HepG2 (cell line): ENCODE data around the gene ITPRIPL1. TPM values are rescaled to one million over a fixed set of nuclear protein-coding genes. Genes with fewer than 3 reads are reported as not detected.

Source experiments
- ETV6 ChIP-seq: sonication (generic); formaldehyde crosslinking; conservative IDR thresholded peaks from 2 replicates; pipeline ENCODE4 v1.4.0; 2020; ENCODE audit warnings: missing genetic modification reagents
- HNRNPH1 ChIP-seq: fragments of 200-400 bp; formaldehyde crosslinking; optimal IDR thresholded peaks from 2 replicates; pipeline ENCODE3; 2017; ENCODE audit warnings: mild to moderate bottlenecking, low read depth, low read length
- HNRNPLL ChIP-seq: fragments of 200-400 bp; formaldehyde crosslinking; IDR thresholded peaks from 2 replicates; pipeline ENCODE4 v1.6.1; 2017; ENCODE audit warnings: mild to moderate bottlenecking, low read depth, low read length; ENCODE audit not compliant: poor library complexity, severe bottlenecking
- KLF15 ChIP-seq: sonication (generic); formaldehyde crosslinking; IDR thresholded peaks from 2 replicates; pipeline ENCODE4 v1.8.1; 2023; ENCODE audit warnings: borderline replicate concordance, mild to moderate bottlenecking, inconsistent platforms, missing genetic modification reagents, mixed read lengths
- NR1H2 ChIP-seq: sonication (generic); formaldehyde crosslinking; IDR thresholded peaks from 2 replicates; pipeline ENCODE4 v1.8.1; 2022; ENCODE audit warnings: low read depth, missing genetic modification reagents, borderline replicate concordance
- TBL1XR1 ChIP-seq: fragments of 150-350 bp; IDR thresholded peaks from 2 replicates; pipeline ENCODE4 v1.6.1; 2014; ENCODE audit warnings: borderline replicate concordance, low read length; ENCODE audit not compliant: partially characterized antibody
- TSC22D2 ChIP-seq: sonication (generic); formaldehyde crosslinking; IDR thresholded peaks from 2 replicates; pipeline ENCODE4 v1.5.1; 2020; ENCODE audit warnings: missing genetic modification reagents, mild to moderate bottlenecking, borderline replicate concordance
- ZNF644 ChIP-seq: IDR thresholded peaks from 2 replicates; pipeline ENCODE4 v1.6.1; 2016; ENCODE audit warnings: low read depth
- ZNF674 ChIP-seq: sonication (generic); formaldehyde crosslinking; IDR thresholded peaks from 2 replicates; pipeline ENCODE4 v1.5.0; 2020; ENCODE audit warnings: low read depth, mild to moderate bottlenecking, missing genetic modification reagents
- ZNF780A ChIP-seq: sonication (generic); formaldehyde crosslinking; IDR thresholded peaks from 2 replicates; pipeline ENCODE4 v1.8.0; 2022; ENCODE audit warnings: mild to moderate bottlenecking, missing genetic modification reagents, moderate library complexity
- polyA plus RNA-seq, 8 experiments: library from polyadenylated mRNA; depleted of rRNA in 3 of 8; stranded (reverse) in 7 of 8; unstranded in 1 of 8; fragments of >200 nt; fragmentation: Illumina TruSeq in 4 of 8; extraction: Trizol in 4 of 8; gene quantifications; 2 replicates each; pipeline versions ENCODE4 v1.2.1 to v1.2.3, GENCODE V29; 2011 to 2016; ENCODE audit warnings: low read depth in 4 of 8, missing spikeins in 1 of 8, mixed read lengths in 1 of 8; ENCODE audit not compliant: insufficient read depth in 1 of 8
- total RNA-seq, 5 experiments: library from RNA; depleted of rRNA; stranded (reverse); fragments of >200 nt; fragmentation: Illumina TruSeq; extraction: Trizol; gene quantifications; 2 replicates each; pipeline ENCODE4 v1.2.3, GENCODE V29; 2016; ENCODE audit warnings: low read depth in 1 of 5
- TF ChIP-seq, protein P1 (sequence below): sonication (generic); formaldehyde crosslinking; IDR thresholded peaks from 2 replicates; pipeline ENCODE4 v1.8.0; 2022; ENCODE audit warnings: mild to moderate bottlenecking, missing genetic modification reagents, borderline replicate concordance
- TF ChIP-seq, protein P2 (sequence below): sonication (generic); formaldehyde crosslinking; IDR thresholded peaks from 2 replicates; pipeline ENCODE4 v1.5.1; 2020; ENCODE audit warnings: mild to moderate bottlenecking, moderate library complexity, missing genetic modification reagents
- TF ChIP-seq, protein P3 (sequence below): sonication (generic); formaldehyde crosslinking; IDR thresholded peaks from 2 replicates; pipeline ENCODE4 v1.4.0; 2020; ENCODE audit warnings: mild to moderate bottlenecking, missing genetic modification reagents
- TF ChIP-seq, protein P4 (sequence below), 2 experiments: sonication (generic) in 1 of 2; formaldehyde crosslinking in 1 of 2; IDR thresholded peaks; 2 replicates each; pipeline versions ENCODE4 v1.4.0 to v1.6.1; 2018 to 2020; ENCODE audit warnings: missing genetic modification reagents in 2 of 2, borderline replicate concordance in 1 of 2, low read depth in 1 of 2, mild to moderate bottlenecking in 1 of 2, missing biosample characterization in 1 of 2
- TF ChIP-seq, protein P5 (sequence below): sonication (generic); formaldehyde crosslinking; IDR thresholded peaks from 2 replicates; pipeline ENCODE4 v1.5.0; 2020; ENCODE audit warnings: mild to moderate bottlenecking, missing genetic modification reagents
- TF ChIP-seq, protein P6 (sequence below): sonication (generic); formaldehyde crosslinking; IDR thresholded peaks from 2 replicates; pipeline ENCODE4 v1.5.0; 2020; ENCODE audit warnings: missing genetic modification reagents
- TF ChIP-seq, protein P7 (sequence below): sonication (generic); formaldehyde crosslinking; IDR thresholded peaks from 2 replicates; pipeline ENCODE4 v1.5.0; 2020; ENCODE audit warnings: missing genetic modification reagents

ITPRIPL1 gene
- total and polyA plus RNA-seq, 2 of the 13 experiments (the other 11 are each of a cell fraction or from before 2014, with no cell fraction given) = 4.3 to 11.7 TPM

DNA sequence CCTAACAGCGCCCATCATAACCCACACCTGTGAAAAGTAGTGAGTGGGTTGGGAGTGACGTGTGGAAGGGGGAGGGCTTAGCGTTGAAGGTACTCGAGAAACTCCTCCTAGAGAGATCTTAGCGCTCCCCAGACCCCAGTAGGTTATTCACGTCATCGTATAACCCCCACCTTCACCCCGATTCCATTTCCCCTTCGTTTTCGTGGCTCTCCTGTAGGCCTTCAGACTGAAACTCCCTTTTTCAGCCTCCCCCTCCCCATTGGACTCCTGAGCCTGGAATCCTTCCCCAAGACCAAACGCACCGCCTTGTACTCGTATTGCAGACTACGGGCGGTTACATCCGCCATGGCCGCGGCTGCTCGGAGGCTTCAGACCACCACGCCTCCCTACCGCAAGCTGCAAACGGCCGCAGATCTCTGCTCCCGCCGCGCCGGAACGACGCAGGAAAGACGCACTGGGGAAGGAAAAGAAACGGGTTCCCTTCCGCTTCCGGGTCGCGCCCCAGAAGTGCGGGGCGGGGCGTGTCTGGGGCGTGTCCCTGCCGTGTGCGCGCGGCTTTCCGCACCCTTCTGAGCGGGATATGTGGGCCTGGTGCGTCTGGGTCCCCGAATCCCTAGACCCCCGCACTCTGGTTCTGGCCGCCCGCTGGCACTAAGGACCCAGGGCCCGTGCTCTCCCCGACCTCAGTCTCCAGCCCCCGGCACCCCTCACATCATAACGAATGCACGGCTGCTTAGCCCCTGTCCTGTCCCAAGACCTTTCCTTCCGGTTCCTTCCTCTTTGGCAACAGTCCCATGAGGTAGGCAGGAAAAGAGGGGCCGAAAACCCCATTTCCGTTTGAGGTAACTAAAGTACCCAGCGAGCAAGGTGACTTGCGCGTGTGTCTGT, 19.8 kb upstream of the ITPRIPL1 start, which contains the start of gene SNRNP200 (continued):
- TF ChIP-seq, protein P1, sequence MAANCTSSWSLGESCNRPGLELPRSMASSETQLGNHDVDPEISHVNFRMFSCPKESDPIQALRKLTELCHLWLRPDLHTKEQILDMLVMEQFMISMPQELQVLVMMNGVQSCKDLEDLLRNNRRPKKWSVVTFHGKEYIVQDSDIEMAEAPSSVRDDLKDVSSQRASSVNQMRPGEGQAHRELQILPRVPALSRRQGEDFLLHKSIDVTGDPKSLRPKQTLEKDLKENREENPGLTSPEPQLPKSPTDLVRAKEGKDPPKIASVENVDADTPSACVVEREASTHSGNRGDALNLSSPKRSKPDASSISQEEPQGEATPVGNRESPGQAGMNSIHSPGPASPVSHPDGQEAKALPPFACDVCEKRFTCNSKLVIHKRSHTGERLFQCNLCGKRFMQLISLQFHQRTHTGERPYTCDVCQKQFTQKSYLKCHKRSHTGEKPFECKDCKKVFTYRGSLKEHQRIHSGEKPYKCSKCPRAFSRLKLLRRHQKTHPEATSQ (CRISPR knock-in tag) = 0 out of 2 replicates have a peak, but pooled peaks have one; percentile 7
- TF ChIP-seq, protein P2, sequence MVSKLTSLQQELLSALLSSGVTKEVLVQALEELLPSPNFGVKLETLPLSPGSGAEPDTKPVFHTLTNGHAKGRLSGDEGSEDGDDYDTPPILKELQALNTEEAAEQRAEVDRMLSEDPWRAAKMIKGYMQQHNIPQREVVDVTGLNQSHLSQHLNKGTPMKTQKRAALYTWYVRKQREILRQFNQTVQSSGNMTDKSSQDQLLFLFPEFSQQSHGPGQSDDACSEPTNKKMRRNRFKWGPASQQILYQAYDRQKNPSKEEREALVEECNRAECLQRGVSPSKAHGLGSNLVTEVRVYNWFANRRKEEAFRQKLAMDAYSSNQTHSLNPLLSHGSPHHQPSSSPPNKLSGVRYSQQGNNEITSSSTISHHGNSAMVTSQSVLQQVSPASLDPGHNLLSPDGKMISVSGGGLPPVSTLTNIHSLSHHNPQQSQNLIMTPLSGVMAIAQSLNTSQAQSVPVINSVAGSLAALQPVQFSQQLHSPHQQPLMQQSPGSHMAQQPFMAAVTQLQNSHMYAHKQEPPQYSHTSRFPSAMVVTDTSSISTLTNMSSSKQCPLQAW (CRISPR knock-in tag) = peak; percentile 83
- TF ChIP-seq HNRNPLL = peak; percentile 92
- TF ChIP-seq ZNF780A (CRISPR knock-in tag) = no peak
- TF ChIP-seq, protein P3, sequence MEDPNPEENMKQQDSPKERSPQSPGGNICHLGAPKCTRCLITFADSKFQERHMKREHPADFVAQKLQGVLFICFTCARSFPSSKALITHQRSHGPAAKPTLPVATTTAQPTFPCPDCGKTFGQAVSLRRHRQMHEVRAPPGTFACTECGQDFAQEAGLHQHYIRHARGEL (CRISPR knock-in tag) = peak; percentile 87
- TF ChIP-seq TSC22D2 = peak; percentile 36; the same call in 1 of the 2 replicates
- TF ChIP-seq, protein P4, sequence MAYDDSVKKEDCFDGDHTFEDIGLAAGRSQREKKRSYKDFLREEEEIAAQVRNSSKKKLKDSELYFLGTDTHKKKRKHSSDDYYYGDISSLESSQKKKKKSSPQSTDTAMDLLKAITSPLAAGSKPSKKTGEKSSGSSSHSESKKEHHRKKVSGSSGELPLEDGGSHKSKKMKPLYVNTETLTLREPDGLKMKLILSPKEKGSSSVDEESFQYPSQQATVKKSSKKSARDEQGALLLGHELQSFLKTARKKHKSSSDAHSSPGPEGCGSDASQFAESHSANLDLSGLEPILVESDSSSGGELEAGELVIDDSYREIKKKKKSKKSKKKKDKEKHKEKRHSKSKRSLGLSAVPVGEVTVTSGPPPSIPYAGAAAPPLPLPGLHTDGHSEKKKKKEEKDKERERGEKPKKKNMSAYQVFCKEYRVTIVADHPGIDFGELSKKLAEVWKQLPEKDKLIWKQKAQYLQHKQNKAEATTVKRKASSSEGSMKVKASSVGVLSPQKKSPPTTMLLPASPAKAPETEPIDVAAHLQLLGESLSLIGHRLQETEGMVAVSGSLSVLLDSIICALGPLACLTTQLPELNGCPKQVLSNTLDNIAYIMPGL (CRISPR knock-in tag; IDR thresholded peaks at IDR 0.05; ENCODE audit: borderline replicate concordance in 1 of 2, low read depth in 1 of 2) = peak; percentile 64 to 96
- TF ChIP-seq, protein P5, sequence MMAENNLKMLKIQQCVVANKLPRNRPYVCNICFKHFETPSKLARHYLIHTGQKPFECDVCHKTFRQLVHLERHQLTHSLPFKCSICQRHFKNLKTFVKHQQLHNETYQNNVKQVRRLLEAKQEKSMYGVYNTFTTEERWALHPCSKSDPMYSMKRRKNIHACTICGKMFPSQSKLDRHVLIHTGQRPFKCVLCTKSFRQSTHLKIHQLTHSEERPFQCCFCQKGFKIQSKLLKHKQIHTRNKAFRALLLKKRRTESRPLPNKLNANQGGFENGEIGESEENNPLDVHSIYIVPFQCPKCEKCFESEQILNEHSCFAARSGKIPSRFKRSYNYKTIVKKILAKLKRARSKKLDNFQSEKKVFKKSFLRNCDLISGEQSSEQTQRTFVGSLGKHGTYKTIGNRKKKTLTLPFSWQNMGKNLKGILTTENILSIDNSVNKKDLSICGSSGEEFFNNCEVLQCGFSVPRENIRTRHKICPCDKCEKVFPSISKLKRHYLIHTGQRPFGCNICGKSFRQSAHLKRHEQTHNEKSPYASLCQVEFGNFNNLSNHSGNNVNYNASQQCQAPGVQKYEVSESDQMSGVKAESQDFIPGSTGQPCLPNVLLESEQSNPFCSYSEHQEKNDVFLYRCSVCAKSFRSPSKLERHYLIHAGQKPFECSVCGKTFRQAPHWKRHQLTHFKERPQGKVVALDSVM = 0 out of 2 replicates have a peak, but pooled peaks have one; percentile 42
- TF ChIP-seq KLF15 (CRISPR knock-in tag) = peak; percentile 93
- peak; percentile 55 for TF ChIP-seq TBL1XR1
- TF ChIP-seq, protein P6, sequence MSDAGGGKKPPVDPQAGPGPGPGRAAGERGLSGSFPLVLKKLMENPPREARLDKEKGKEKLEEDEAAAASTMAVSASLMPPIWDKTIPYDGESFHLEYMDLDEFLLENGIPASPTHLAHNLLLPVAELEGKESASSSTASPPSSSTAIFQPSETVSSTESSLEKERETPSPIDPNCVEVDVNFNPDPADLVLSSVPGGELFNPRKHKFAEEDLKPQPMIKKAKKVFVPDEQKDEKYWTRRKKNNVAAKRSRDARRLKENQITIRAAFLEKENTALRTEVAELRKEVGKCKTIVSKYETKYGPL (CRISPR knock-in tag) = no peak
- TF ChIP-seq, protein P7, sequence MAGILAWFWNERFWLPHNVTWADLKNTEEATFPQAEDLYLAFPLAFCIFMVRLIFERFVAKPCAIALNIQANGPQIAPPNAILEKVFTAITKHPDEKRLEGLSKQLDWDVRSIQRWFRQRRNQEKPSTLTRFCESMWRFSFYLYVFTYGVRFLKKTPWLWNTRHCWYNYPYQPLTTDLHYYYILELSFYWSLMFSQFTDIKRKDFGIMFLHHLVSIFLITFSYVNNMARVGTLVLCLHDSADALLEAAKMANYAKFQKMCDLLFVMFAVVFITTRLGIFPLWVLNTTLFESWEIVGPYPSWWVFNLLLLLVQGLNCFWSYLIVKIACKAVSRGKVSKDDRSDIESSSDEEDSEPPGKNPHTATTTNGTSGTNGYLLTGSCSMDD (CRISPR knock-in tag) = 0 out of 2 replicates have a peak, but pooled peaks have one; percentile 42
- no peak for TF ChIP-seq NR1H2
- TF ChIP-seq HNRNPH1 = no peak
- TF ChIP-seq ZNF644 (CRISPR knock-in tag) = no peak
- TF ChIP-seq ZNF674 (CRISPR knock-in tag) = no peak
- peak; percentile 97 for TF ChIP-seq ETV6
